Glutamatergic neuron (in vitro differentiated cells): ENCODE data around the gene RCN2. TPM values are rescaled to one million over a fixed set of nuclear protein-coding genes. Genes with fewer than 3 reads are reported as not detected.
A peak's percentile ranks its signal among the peaks of the same experiment; 100 is the strongest.

Experiments used
- DNase-seq: peaks from one replicate; pipeline ENCODE4 v3.0.0; 2022
- H3K27ac Mint-ChIP-seq: one replicate; pipeline ENCODE4 v1.8.0; 2020; ENCODE audit warnings: mild to moderate bottlenecking, mixed read lengths, inconsistent platforms; ENCODE audit not compliant: unreplicated experiment
- H3K27me3 Mint-ChIP-seq: one replicate; pipeline ENCODE4 v1.8.0; 2020; ENCODE audit warnings: mild to moderate bottlenecking, moderate library complexity, mixed read lengths, inconsistent platforms; ENCODE audit not compliant: unreplicated experiment
- H3K36me3 Mint-ChIP-seq: one replicate; pipeline ENCODE4 v1.8.0; 2020; ENCODE audit warnings: mild to moderate bottlenecking, mixed read lengths, inconsistent platforms; ENCODE audit not compliant: unreplicated experiment
- H3K4me1 Mint-ChIP-seq: one replicate; pipeline ENCODE4 v1.8.0; 2020; ENCODE audit warnings: mild to moderate bottlenecking, low read depth, mixed read lengths, inconsistent platforms; ENCODE audit not compliant: unreplicated experiment
- H3K4me3 Mint-ChIP-seq: one replicate; pipeline ENCODE4 v1.8.0; 2020; ENCODE audit warnings: mild to moderate bottlenecking, mixed read lengths, inconsistent platforms; ENCODE audit not compliant: unreplicated experiment
- H3K9me3 Mint-ChIP-seq: one replicate; pipeline ENCODE4 v1.8.0; 2020; ENCODE audit warnings: mild to moderate bottlenecking, moderate library complexity, mixed read lengths, inconsistent platforms; ENCODE audit not compliant: unreplicated experiment
- total RNA-seq: library from RNA; stranded (reverse); fragmentation: NEBNext Ultra II Directional; extraction: Animal tissue kit (Norgen Biotek cat#: 25700); gene quantifications from one replicate; pipeline ENCODE4 v1.2.1, GENCODE V29; 2021; ENCODE audit not compliant: unreplicated experiment
- TF ChIP-seq, protein P1 (sequence below): fragments of 200-600 bp; sonication (generic); IDR thresholded peaks from one replicate; pipeline ENCODE4 v1.5.0; 2021; ENCODE audit not compliant: partially characterized antibody, unreplicated experiment

Gene RCN2
- total RNA-seq, 1 donor from 2014 or later = 137 TPM

- DNase-seq = no peak
- Mint-ChIP-seq H3K4me3 (no peak overlapping the region), H3K4me1 (peaks cover 10% of the 10 kb centered on the region), H3K27me3 (peaks cover 2% of the 10 kb centered on the region), H3K36me3 (no peaks in the 10 kb centered on the region), H3K9me3 (no peaks in the 10 kb centered on the region), H3K27ac (no peak overlapping the region)
- TF ChIP-seq, protein P1, sequence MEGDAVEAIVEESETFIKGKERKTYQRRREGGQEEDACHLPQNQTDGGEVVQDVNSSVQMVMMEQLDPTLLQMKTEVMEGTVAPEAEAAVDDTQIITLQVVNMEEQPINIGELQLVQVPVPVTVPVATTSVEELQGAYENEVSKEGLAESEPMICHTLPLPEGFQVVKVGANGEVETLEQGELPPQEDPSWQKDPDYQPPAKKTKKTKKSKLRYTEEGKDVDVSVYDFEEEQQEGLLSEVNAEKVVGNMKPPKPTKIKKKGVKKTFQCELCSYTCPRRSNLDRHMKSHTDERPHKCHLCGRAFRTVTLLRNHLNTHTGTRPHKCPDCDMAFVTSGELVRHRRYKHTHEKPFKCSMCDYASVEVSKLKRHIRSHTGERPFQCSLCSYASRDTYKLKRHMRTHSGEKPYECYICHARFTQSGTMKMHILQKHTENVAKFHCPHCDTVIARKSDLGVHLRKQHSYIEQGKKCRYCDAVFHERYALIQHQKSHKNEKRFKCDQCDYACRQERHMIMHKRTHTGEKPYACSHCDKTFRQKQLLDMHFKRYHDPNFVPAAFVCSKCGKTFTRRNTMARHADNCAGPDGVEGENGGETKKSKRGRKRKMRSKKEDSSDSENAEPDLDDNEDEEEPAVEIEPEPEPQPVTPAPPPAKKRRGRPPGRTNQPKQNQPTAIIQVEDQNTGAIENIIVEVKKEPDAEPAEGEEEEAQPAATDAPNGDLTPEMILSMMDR = no peak
Measured at GRCh38 chr15:76928201-76928600, 3.3 kb upstream of the RCN2 start.

DNA sequence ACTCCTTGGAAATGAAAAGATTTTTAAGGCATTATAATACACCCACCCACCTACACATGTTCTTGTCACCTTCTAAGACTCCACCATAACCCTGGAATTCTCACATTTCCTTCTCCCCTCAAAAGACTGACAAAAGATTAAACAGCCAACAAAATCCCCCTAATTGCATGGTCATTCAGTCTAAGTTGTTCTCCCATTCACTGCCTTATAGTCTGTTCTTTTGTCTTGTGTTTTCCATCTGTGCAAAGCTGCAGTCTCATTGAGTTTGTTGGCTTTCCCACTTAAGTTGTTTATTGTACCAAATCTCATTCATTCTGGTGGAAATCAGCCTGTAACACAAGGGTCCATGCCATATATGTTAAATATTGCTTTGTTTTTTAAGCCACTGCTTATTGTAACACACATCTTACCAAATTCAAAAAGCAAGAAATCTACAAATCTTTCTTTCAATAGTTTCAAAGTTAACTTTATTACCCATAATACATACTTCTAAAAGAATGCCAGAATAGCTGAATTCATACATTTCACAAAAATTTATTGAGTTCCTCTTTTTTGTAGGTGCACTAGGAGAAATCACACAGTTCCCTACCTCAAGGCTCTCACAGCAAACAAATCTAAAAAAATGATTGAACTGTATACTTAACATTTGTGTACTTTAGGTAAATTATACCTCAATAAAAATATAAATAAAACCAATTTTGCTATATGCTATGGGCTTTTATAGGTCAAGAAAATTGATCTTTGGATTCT is 2.4 kb upstream of the RCN2 start:
- TF ChIP-seq, protein P1 = no peak
- no peaks in the 10 kb centered on the region for H3K36me3 Mint-ChIP-seq
- peaks cover 14% of the 10 kb centered on the region for H3K4me1 Mint-ChIP-seq
- H3K27ac Mint-ChIP-seq = no peak overlapping the region
- no peak overlapping the region for H3K4me3 Mint-ChIP-seq
- DNase-seq = no peak
- peaks cover 2% of the 10 kb centered on the region for H3K27me3 Mint-ChIP-seq
- H3K9me3 Mint-ChIP-seq = no peaks in the 10 kb centered on the region

GRCh38 chr15:76930831-76931396 is 635 bp upstream of the RCN2 start:
- Mint-ChIP-seq H3K27me3 (peaks cover 2% of the 10 kb centered on the region), H3K9me3 (no peaks in the 10 kb centered on the region), H3K36me3 (no peaks in the 10 kb centered on the region), H3K4me1 (peaks cover 18% of the 10 kb centered on the region), H3K27ac (peak overlapping the region; percentile 73), H3K4me3 (peak overlapping the region; percentile 88)
- no peak for DNase-seq
- TF ChIP-seq, protein P1 = no peak

GRCh38 chr15:76932135-76932966 is 802 bp downstream of the RCN2 start:
- Mint-ChIP-seq H3K4me1 (peaks cover 18% of the 10 kb centered on the region), H3K36me3 (no peaks in the 10 kb centered on the region), H3K27ac (peak overlapping the region; percentile 96), H3K9me3 (no peaks in the 10 kb centered on the region), H3K4me3 (peak overlapping the region; percentile 95), H3K27me3 (peaks cover 4% of the 10 kb centered on the region)
- TF ChIP-seq, protein P1 = no peak
- no peak for DNase-seq
